ENCODE measurements around the gene C10orf120. TPM values are rescaled to one million over a fixed set of nuclear protein-coding genes. Genes with fewer than 3 reads are reported as not detected.

C10orf120 gene
- total and polyA plus RNA-seq, 2 donors (not counting 1 experiment from before 2014, with no cell fraction given) = not detected

GRCh38 chr10:122656741-122657140, 42.9 kb downstream of the C10orf120 start:
- H3K4me2 ChIP-seq (replicated peaks; ENCODE audit: low read depth, low read length, poor library complexity, severe bottlenecking) = no peak overlapping the region
- Mint-ChIP-seq H3K4me1 (no peaks in the 10 kb centered on the region), H3K9me3 (ENCODE audit: insufficient read depth) (no peaks in the 10 kb centered on the region), H3K4me3 (no peak overlapping the region), H3K27ac (no peak overlapping the region), H3K27me3 (peaks cover 33% of the 10 kb centered on the region)
- ATAC-seq (ENCODE audit: low read depth) (no peak), DNase-seq (no peak)
- 83% methylated on average over 5 of the region's 5 CpGs for WGBS (ENCODE audit: insufficient coverage)
- no peak overlapping the region for H3K4me3 ChIP-seq (ENCODE audit: control extremely low read depth in 1 of 5, extremely low read depth in 1 of 5, insufficient read depth in 1 of 5, low read depth in 2 of 5, low read length in 4 of 5)
- H3K27me3 ChIP-seq (replicated peaks in 1 of 4; ENCODE audit: control extremely low read depth in 1 of 4, control insufficient read depth in 3 of 4, insufficient read depth in 4 of 4, low read length in 3 of 4) = no peaks in the 10 kb centered on the region
- POLR2A ChIA-PET = no interaction called here
- H2AFZ ChIP-seq (ENCODE audit: insufficient read depth, low read depth, low read length, poor library complexity, severe bottlenecking) = no peak overlapping the region
- CTCF ChIA-PET = no interaction called here
- TF ChIP-seq EZH2 (IDR thresholded peaks at IDR 0.05; ENCODE audit: borderline replicate concordance, insufficient read depth, low read depth, low read length, poor library complexity, severe bottlenecking) = no peak
- TF ChIP-seq, protein P1, sequence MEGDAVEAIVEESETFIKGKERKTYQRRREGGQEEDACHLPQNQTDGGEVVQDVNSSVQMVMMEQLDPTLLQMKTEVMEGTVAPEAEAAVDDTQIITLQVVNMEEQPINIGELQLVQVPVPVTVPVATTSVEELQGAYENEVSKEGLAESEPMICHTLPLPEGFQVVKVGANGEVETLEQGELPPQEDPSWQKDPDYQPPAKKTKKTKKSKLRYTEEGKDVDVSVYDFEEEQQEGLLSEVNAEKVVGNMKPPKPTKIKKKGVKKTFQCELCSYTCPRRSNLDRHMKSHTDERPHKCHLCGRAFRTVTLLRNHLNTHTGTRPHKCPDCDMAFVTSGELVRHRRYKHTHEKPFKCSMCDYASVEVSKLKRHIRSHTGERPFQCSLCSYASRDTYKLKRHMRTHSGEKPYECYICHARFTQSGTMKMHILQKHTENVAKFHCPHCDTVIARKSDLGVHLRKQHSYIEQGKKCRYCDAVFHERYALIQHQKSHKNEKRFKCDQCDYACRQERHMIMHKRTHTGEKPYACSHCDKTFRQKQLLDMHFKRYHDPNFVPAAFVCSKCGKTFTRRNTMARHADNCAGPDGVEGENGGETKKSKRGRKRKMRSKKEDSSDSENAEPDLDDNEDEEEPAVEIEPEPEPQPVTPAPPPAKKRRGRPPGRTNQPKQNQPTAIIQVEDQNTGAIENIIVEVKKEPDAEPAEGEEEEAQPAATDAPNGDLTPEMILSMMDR (IDR thresholded peaks at IDR 0.05) = no peak
- H3K79me2 ChIP-seq (ENCODE audit: control insufficient read depth, insufficient read depth, low read length) = no peaks in the 10 kb centered on the region
- H3K36me3 ChIP-seq (replicated peaks in 1 of 2; ENCODE audit: control extremely low read depth in 1 of 2, control insufficient read depth in 1 of 2, extremely low read depth in 1 of 2, insufficient read depth in 2 of 2, low read length in 1 of 2) = no peaks in the 10 kb centered on the region
- no peaks in the 10 kb centered on the region for H4K20me1 ChIP-seq (ENCODE audit: control insufficient read depth, insufficient read depth, low read length, poor library complexity, severe bottlenecking)
- no peak overlapping the region for H3K9ac ChIP-seq (ENCODE audit: low read length)
- intact Hi-C loops (cut with micrococcal nuclease) = no loop called here
- no peak overlapping the region for H3K27ac ChIP-seq (ENCODE audit: low read length in 2 of 2)
- H3K4me1 ChIP-seq (ENCODE audit: control insufficient read depth in 2 of 2, insufficient read depth in 2 of 2, low read length in 2 of 2) = no peaks in the 10 kb centered on the region
- H3K9me3 ChIP-seq (ENCODE audit: control extremely low read depth in 1 of 3, control insufficient read depth in 2 of 3, insufficient read depth in 1 of 3, low read length in 2 of 3) = peaks cover 0 to 6% (median 0%) of the 10 kb centered on the region in 3 donors

- CTCF ChIA-PET = no interaction called here
- no CpG with 5 or more reads among the region's 2 CpGs for WGBS (ENCODE audit: insufficient coverage)
Observed at GRCh38 chr10:122656308-122656705, 43.3 kb downstream of the C10orf120 start.

More at GRCh38 chr10:122656308-122656705, 43.3 kb downstream of the C10orf120 start:
- Mint-ChIP-seq H3K27ac (no peak overlapping the region), H3K4me1 (no peaks in the 10 kb centered on the region), H3K27me3 (peaks cover 33% of the 10 kb centered on the region), H3K9me3 (ENCODE audit: insufficient read depth) (no peaks in the 10 kb centered on the region), H3K4me3 (no peak overlapping the region)
- H3K27ac ChIP-seq (ENCODE audit: low read length in 2 of 2) = no peak overlapping the region
- no peaks in the 10 kb centered on the region for H3K79me2 ChIP-seq (ENCODE audit: control insufficient read depth, insufficient read depth, low read length)
- POLR2A ChIA-PET = no interaction called here
- H3K4me2 ChIP-seq (replicated peaks; ENCODE audit: low read depth, low read length, poor library complexity, severe bottlenecking) = no peak overlapping the region
- H3K4me3 ChIP-seq (ENCODE audit: control extremely low read depth in 1 of 5, extremely low read depth in 1 of 5, insufficient read depth in 1 of 5, low read depth in 2 of 5, low read length in 4 of 5) = no peak overlapping the region
- no peaks in the 10 kb centered on the region for H4K20me1 ChIP-seq (ENCODE audit: control insufficient read depth, insufficient read depth, low read length, poor library complexity, severe bottlenecking)
- DNase-seq (no peak), ATAC-seq (ENCODE audit: low read depth) (no peak)
- peaks cover 0 to 6% (median 0%) of the 10 kb centered on the region in 3 donors for H3K9me3 ChIP-seq (ENCODE audit: control extremely low read depth in 1 of 3, control insufficient read depth in 2 of 3, insufficient read depth in 1 of 3, low read length in 2 of 3)
- intact Hi-C loops (cut with micrococcal nuclease) = no loop called here
- no peaks in the 10 kb centered on the region for H3K4me1 ChIP-seq (ENCODE audit: control insufficient read depth in 2 of 2, insufficient read depth in 2 of 2, low read length in 2 of 2)
- no peaks in the 10 kb centered on the region for H3K36me3 ChIP-seq (replicated peaks in 1 of 2; ENCODE audit: control extremely low read depth in 1 of 2, control insufficient read depth in 1 of 2, extremely low read depth in 1 of 2, insufficient read depth in 2 of 2, low read length in 1 of 2)
- no peak overlapping the region for H3K9ac ChIP-seq (ENCODE audit: low read length)
- H2AFZ ChIP-seq (ENCODE audit: insufficient read depth, low read depth, low read length, poor library complexity, severe bottlenecking) = no peak overlapping the region
- no peaks in the 10 kb centered on the region for H3K27me3 ChIP-seq (replicated peaks in 1 of 4; ENCODE audit: control extremely low read depth in 1 of 4, control insufficient read depth in 3 of 4, insufficient read depth in 4 of 4, low read length in 3 of 4)
- no peak for TF ChIP-seq EZH2 (IDR thresholded peaks at IDR 0.05; ENCODE audit: borderline replicate concordance, insufficient read depth, low read depth, low read length, poor library complexity, severe bottlenecking)
- TF ChIP-seq, protein P1 (IDR thresholded peaks at IDR 0.05) = no peak
